Measurements from ENCODE around the gene ANO1.

Gene ANO1

GRCh38 chr11:70099578-70100279, 21.6 kb downstream of the ANO1 start:
- DNase-seq, result no peak

- no peak for DNase-seq
Measured at GRCh38 chr11:70100280-70100603, 22.1 kb downstream of the ANO1 start.

- no peak for DNase-seq
Measured at GRCh38 chr11:70100791-70101190, 22.7 kb downstream of the ANO1 start.

GRCh38 chr11:70103256-70103975, 25.3 kb downstream of the ANO1 start:
- DNase-seq, result no peak

- DNase-seq, result no peak
Measured at GRCh38 chr11:70104419-70104818, 26.3 kb downstream of the ANO1 start.

- DNase-seq, result no peak
Measured at GRCh38 chr11:70104961-70105360, 26.8 kb downstream of the ANO1 start.

GRCh38 chr11:70105369-70105754, 27.2 kb downstream of the ANO1 start:
- DNase-seq, result no peak

- no peak for DNase-seq
Measured at GRCh38 chr11:70105755-70106571, 27.8 kb downstream of the ANO1 start.

- no peak for DNase-seq
Measured at GRCh38 chr11:70106757-70107156, 28.6 kb downstream of the ANO1 start.

GRCh38 chr11:70107191-70107590, 29.1 kb downstream of the ANO1 start:
- DNase-seq, result no peak

- DNase-seq, result no peak
Measured at GRCh38 chr11:70107756-70108155, 29.6 kb downstream of the ANO1 start.

- no peak for DNase-seq
Measured at GRCh38 chr11:70108250-70108649, 30.1 kb downstream of the ANO1 start.

GRCh38 chr11:70109006-70109405, 30.9 kb downstream of the ANO1 start:
- no peak for DNase-seq

- DNase-seq, result no peak
Measured at GRCh38 chr11:70109903-70110302, 31.8 kb downstream of the ANO1 start.

GRCh38 chr11:70110538-70111055, 32.5 kb downstream of the ANO1 start:
- DNase-seq, result no peak

- DNase-seq, result no peak
Measured at GRCh38 chr11:70111269-70112016, 33.3 kb downstream of the ANO1 start.

- DNase-seq, result no peak
Measured at GRCh38 chr11:70112017-70112434, 33.9 kb downstream of the ANO1 start.

- no peak for DNase-seq
Measured at GRCh38 chr11:70113801-70114200, 35.7 kb downstream of the ANO1 start.

- no peak for DNase-seq
Measured at GRCh38 chr11:70115778-70116177, 37.7 kb downstream of the ANO1 start.

GRCh38 chr11:70116386-70117065, 38.4 kb downstream of the ANO1 start:
- no peak for DNase-seq

GRCh38 chr11:70117567-70118145, 39.5 kb downstream of the ANO1 start:
- DNase-seq, result no peak

- no peak for DNase-seq
Measured at GRCh38 chr11:70118642-70119041, 40.5 kb downstream of the ANO1 start.
